Suppressor macrophage (primary cell): ENCODE measurements around the gene MEA1.
"Not testable (repeated sequence)": the region's sequence is repeated elsewhere in the genome, so short reads cannot be mapped to it uniquely, and the experiment has no call there.

Source experiments
- DNase-seq, 4 experiments: peaks; one replicate each; pipeline ENCODE4 v3.0.0-alpha.2; 2020 to 2022
- total RNA-seq, 17 experiments: gene quantifications; one replicate each; lab custom pipeline; 2026; ENCODE audit warnings: mixed read lengths in 6 of 17, inconsistent platforms in 3 of 17; lab: John Stamatoyannopoulos, UW

MEA1 gene
- total RNA-seq: 15.2 to 45.9 (median 33.1) reads per million in 17 experiments

GRCh38 chr6:43013843-43014433 lies at the start of gene MEA1, which contains the start of gene KLHDC3:
Gene MEA1 (minus strand): TSS chr6:43013946. CDS start chr6:43013813, 133 bp downstream.
Gene KLHDC3 (plus strand): TSS chr6:43014249. CDS start chr6:43017193, 2,944 bp downstream.
- peak; percentile 99 to 100 (median 100) for DNase-seq

GRCh38 chr6:43062818-43063217 lies 49.1 kb upstream of the MEA1 start:
- DNase-seq: no peak

- no peak for DNase-seq
Observed at GRCh38 chr6:43061861-43062260, 48.1 kb upstream of the MEA1 start.

GRCh38 chr6:43060755-43061633 lies 47.2 kb upstream of the MEA1 start:
- no peak for DNase-seq

- DNase-seq: peak in 1 of 4 experiments; percentile 15
Observed at GRCh38 chr6:43060034-43060754, 46.4 kb upstream of the MEA1 start.

GRCh38 chr6:43059168-43060033 lies 45.7 kb upstream of the MEA1 start, which contains the start of the genes KLC4 and MRPL2:
Gene KLC4 (plus strand): TSS chr6:43059631. CDS start chr6:43061336, 1,705 bp downstream.
Gene MRPL2 (minus strand): TSS chr6:43059434. CDS start chr6:43059381, 53 bp downstream.
- DNase-seq: peak; percentile 98 to 99 (median 98)

- peak; percentile 34 to 62 (median 37) for DNase-seq
Observed at GRCh38 chr6:43058531-43058930, 44.8 kb upstream of the MEA1 start.

- no peak for DNase-seq
Observed at GRCh38 chr6:43055966-43056365, 42.2 kb upstream of the MEA1 start.

GRCh38 chr6:43054206-43054943 lies 40.6 kb upstream of the MEA1 start:
- no peak for DNase-seq

- peak; percentile 93 to 97 (median 95) for DNase-seq
Observed at GRCh38 chr6:43053545-43054205, 39.9 kb upstream of the MEA1 start, which contains the start of gene CUL7. Gene CUL7 (minus strand): TSS chr6:43053851. CDS start chr6:43052788, 1,063 bp downstream.

- peak; percentile 8 to 50 (median 32) for DNase-seq
Observed at GRCh38 chr6:43052842-43053544, 39.2 kb upstream of the MEA1 start.

GRCh38 chr6:43052225-43052841 lies 38.6 kb upstream of the MEA1 start:
- no peak for DNase-seq

GRCh38 chr6:43050981-43051380 lies 37.2 kb upstream of the MEA1 start:
- no peak for DNase-seq

- DNase-seq: no peak
Observed at GRCh38 chr6:43047998-43048397, 34.3 kb upstream of the MEA1 start.

- no peak for DNase-seq
Observed at GRCh38 chr6:43045371-43045930, 31.7 kb upstream of the MEA1 start.

GRCh38 chr6:43043310-43043709 lies 29.6 kb upstream of the MEA1 start:
- DNase-seq: no peak

GRCh38 chr6:43041475-43041874 lies 27.7 kb upstream of the MEA1 start:
- not testable (repeated sequence) for DNase-seq

GRCh38 chr6:43040542-43041257 lies 27.0 kb upstream of the MEA1 start:
- no peak for DNase-seq
